ENCODE measurements around the gene STAC.

Gene STAC

GRCh38 chr3:36405190-36405589, 24.9 kb downstream of the STAC start:
- no peak overlapping the region for H3K4me3 ChIP-seq (ENCODE audit: low read depth, low read length)
- TF ChIP-seq, protein P1, sequence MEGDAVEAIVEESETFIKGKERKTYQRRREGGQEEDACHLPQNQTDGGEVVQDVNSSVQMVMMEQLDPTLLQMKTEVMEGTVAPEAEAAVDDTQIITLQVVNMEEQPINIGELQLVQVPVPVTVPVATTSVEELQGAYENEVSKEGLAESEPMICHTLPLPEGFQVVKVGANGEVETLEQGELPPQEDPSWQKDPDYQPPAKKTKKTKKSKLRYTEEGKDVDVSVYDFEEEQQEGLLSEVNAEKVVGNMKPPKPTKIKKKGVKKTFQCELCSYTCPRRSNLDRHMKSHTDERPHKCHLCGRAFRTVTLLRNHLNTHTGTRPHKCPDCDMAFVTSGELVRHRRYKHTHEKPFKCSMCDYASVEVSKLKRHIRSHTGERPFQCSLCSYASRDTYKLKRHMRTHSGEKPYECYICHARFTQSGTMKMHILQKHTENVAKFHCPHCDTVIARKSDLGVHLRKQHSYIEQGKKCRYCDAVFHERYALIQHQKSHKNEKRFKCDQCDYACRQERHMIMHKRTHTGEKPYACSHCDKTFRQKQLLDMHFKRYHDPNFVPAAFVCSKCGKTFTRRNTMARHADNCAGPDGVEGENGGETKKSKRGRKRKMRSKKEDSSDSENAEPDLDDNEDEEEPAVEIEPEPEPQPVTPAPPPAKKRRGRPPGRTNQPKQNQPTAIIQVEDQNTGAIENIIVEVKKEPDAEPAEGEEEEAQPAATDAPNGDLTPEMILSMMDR (IDR thresholded peaks at IDR 0.05; ENCODE audit: control insufficient read depth, extremely low read depth, insufficient read depth), result no peak
- DNase-seq (ENCODE audit: low read depth), result no peak

DNA sequence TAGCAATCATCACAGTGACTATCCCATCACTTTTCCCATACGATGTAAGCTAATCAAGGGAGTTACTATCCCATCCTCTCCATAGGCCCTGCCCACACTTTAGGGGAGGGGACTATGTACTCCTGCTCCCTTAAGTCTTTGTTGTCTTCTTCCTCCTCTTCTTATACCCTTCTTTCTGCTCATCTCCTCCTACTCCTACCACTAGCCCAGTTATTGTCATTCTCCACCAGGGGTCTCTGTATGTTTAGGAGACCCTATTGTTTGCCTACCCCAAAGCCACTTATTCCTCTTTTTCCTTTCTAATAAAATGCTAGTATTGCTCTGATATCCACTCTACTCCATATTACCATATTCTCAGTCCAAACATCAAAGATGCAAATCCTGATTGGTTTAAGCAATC, 27.8 kb downstream of the STAC start:
- H3K4me3 ChIP-seq (ENCODE audit: low read depth, low read length), result no peak overlapping the region
- TF ChIP-seq, protein P1 (IDR thresholded peaks at IDR 0.05; ENCODE audit: control insufficient read depth, extremely low read depth, insufficient read depth), result no peak
- DNase-seq (ENCODE audit: low read depth), result no peak

DNA sequence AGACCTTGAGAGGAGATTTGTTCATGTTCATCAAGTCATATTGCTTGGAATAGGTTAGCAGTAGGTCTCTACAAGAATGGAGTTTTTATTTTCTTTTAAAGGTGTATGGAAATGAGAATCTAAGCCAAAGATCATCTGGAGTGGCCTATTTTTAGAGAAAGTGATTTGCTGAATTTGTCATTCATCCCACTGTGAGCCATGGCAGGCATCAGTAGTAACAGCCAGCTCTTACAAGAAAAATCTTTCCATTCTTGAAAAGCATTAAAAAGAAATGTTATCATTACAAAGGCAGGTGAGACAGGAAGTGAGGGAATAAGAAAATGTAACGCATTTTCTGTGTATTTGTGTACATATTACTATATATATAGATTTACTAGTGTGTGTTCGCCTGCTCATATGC, 29.6 kb downstream of the STAC start:
- DNase-seq (ENCODE audit: low read depth), result no peak
- TF ChIP-seq, protein P1 (IDR thresholded peaks at IDR 0.05; ENCODE audit: control insufficient read depth, extremely low read depth, insufficient read depth), result no peak
- H3K4me3 ChIP-seq (ENCODE audit: low read depth, low read length), result no peak overlapping the region

DNA sequence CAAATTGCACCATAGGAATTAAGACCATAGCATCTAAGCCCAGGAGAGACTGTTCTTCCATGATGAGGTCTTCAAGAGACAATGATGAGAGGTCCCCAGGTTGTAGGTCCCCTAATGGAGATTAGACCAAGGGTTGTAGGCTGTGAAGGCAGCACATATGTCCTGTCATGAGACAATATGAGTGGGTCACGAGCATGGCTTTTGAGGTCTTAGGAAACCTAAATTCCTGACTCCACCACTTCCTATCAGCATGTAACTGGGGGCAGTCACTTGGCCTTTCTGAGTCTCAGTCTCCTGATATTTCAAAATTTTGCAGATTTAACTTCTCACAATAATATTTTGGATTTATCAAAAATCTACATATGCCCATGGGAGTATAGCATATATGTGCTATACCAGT, 31.3 kb downstream of the STAC start:
- TF ChIP-seq, protein P1 (IDR thresholded peaks at IDR 0.05; ENCODE audit: control insufficient read depth, extremely low read depth, insufficient read depth), result no peak
- DNase-seq (ENCODE audit: low read depth), result no peak
- no peak overlapping the region for H3K4me3 ChIP-seq (ENCODE audit: low read depth, low read length)

GRCh38 chr3:36416599-36416998, 36.3 kb downstream of the STAC start:
- no peak for DNase-seq (ENCODE audit: low read depth)
- H3K4me3 ChIP-seq (ENCODE audit: low read depth, low read length), result no peak overlapping the region
- TF ChIP-seq, protein P1 (IDR thresholded peaks at IDR 0.05; ENCODE audit: control insufficient read depth, extremely low read depth, insufficient read depth), result no peak

DNA sequence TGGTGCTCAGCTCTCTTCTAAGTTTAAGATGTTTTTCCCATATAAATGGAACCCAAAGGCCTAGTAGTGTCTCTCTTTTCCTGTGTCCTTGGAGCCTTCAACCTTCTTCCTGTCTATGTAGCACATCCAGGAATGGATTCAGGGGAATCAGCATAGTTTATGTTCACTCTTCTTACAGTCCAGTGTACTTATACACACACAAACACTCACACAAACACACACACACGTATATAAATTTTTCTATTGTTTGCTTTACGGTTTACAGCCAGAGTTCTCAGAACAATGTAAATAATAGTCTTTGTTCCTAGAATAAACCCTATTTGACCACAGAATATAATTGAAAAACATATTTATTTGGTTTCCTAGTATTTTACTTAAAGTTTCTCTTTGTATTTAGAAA, 36.9 kb downstream of the STAC start:
- H3K4me3 ChIP-seq (ENCODE audit: low read depth, low read length), result no peak overlapping the region
- peak; percentile 22 for DNase-seq (ENCODE audit: low read depth)
- TF ChIP-seq, protein P1 (IDR thresholded peaks at IDR 0.05; ENCODE audit: control insufficient read depth, extremely low read depth, insufficient read depth), result no peak

- DNase-seq (ENCODE audit: low read depth), result no peak
- TF ChIP-seq, protein P1 (IDR thresholded peaks at IDR 0.05; ENCODE audit: control insufficient read depth, extremely low read depth, insufficient read depth), result no peak
- H3K4me3 ChIP-seq (ENCODE audit: low read depth, low read length), result no peak overlapping the region
These were observed 38.0 kb downstream of the STAC start for GRCh38 chr3:36418296-36418695.

Measured in LNCaP clone FGC (cell line).